Gastrocnemius medialis (tissue), 4 donors: ENCODE results near the gene LAMA3.

ENCODE experiments used
- CTCF ChIP-seq, 5 experiments: fragments of 450-650 bp in 3 of 5; fragments of 200-600 bp in 2 of 5; sonication (generic) in 2 of 5; IDR thresholded peaks in 4 of 5; conservative IDR thresholded peaks in 1 of 5; 1 replicate in 4 of 5; 2 replicates in 1 of 5; pipeline ENCODE4 v1.5.1; 2016 to 2019; ENCODE audit warnings: antibody characterized with exemption in 5 of 5, mild to moderate bottlenecking in 3 of 5, moderate library complexity in 3 of 5
- POLR2A ChIP-seq, 2 donors: fragments of 450-650 bp; IDR thresholded peaks; one replicate each; pipeline ENCODE4 v1.6.1; 2017; ENCODE audit warnings: antibody characterized with exemption in 2 of 2, mild to moderate bottlenecking in 2 of 2, moderate library complexity in 2 of 2

- TF ChIP-seq CTCF (IDR thresholded peaks at IDR 0.05 in 4 of 5, conservative IDR thresholded peaks at IDR 0.05 in 1 of 5) (no peak), POLR2A (IDR thresholded peaks at IDR 0.05) (no peak)
Measured at GRCh38 chr18:23682045-23682444, 7.2 kb upstream of the LAMA3 start.
